OCI-LY1 (cell line): ENCODE data around the gene OR10H3.

Experiments
- EZH2 ChIP-seq: fragments of 200-600 bp; sonication (generic), shearing (Covaris generic); IDR thresholded peaks from 2 replicates; pipeline ENCODE4 v1.8.0; 2017; ENCODE audit warnings: borderline replicate concordance, mixed run types, mild to moderate bottlenecking, antibody characterized with exemption, low read length, moderate library complexity, mixed read lengths
- TF ChIP-seq, protein P1 (sequence below): fragments of 200-600 bp; sonication (generic), shearing (Covaris generic); IDR thresholded peaks from 2 replicates; pipeline ENCODE4 v1.5.1; 2017; ENCODE audit warnings: mild to moderate bottlenecking, antibody characterized with exemption, low read length, moderate library complexity, mixed read lengths

DNA sequence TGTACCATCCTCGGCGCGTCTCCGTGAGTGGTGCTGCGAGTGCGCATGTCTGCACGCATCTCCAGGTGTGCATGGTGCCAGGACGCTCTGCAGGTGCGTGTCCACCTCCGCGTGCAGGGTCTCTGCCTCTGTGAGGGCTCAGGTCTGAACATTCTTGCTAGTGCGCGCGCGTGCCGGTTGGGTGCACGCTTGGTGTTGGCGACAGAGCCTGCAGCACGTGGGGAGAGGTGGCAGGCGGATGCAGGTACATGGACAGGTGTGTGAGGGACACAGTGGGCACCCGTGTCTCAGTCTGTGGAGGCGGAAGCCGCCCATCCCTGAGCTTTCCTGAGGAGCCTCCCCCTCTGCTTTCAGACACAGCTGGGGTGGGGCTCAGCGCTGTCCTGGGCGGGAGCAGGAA is 14.8 kb upstream of the OR10H3 start:
- no peak for TF ChIP-seq EZH2
- TF ChIP-seq, protein P1, sequence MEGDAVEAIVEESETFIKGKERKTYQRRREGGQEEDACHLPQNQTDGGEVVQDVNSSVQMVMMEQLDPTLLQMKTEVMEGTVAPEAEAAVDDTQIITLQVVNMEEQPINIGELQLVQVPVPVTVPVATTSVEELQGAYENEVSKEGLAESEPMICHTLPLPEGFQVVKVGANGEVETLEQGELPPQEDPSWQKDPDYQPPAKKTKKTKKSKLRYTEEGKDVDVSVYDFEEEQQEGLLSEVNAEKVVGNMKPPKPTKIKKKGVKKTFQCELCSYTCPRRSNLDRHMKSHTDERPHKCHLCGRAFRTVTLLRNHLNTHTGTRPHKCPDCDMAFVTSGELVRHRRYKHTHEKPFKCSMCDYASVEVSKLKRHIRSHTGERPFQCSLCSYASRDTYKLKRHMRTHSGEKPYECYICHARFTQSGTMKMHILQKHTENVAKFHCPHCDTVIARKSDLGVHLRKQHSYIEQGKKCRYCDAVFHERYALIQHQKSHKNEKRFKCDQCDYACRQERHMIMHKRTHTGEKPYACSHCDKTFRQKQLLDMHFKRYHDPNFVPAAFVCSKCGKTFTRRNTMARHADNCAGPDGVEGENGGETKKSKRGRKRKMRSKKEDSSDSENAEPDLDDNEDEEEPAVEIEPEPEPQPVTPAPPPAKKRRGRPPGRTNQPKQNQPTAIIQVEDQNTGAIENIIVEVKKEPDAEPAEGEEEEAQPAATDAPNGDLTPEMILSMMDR, result no peak
